ENCODE data around the gene BARX1.
"Not testable (repeated sequence)": the region's sequence is repeated elsewhere in the genome, so short reads cannot be mapped to it uniquely, and the experiment has no call there.

Gene BARX1

GRCh38 chr9:93941493-93941892 lies 13.7 kb downstream of the BARX1 start:
- no peaks in the 10 kb centered on the region for H3K36me3 ChIP-seq (ENCODE audit: insufficient read depth, low read length)
- no peaks in the 10 kb centered on the region for H3K9me2 ChIP-seq (ENCODE audit: low read depth, low read length)
- H3F3A ChIP-seq (ENCODE audit: insufficient read depth, low read length), result no peaks in the 10 kb centered on the region
- H3K4me3 ChIP-seq (ENCODE audit: low read depth, low read length, poor library complexity, severe bottlenecking), result no peak overlapping the region
- H3K4me1 ChIP-seq (ENCODE audit: insufficient read depth, low read length, severe bottlenecking), result no peaks in the 10 kb centered on the region
- H4K20me1 ChIP-seq (ENCODE audit: insufficient read depth, low read length), result no peaks in the 10 kb centered on the region
- H3K27ac ChIP-seq (ENCODE audit: low read depth, low read length, poor library complexity, severe bottlenecking), result no peak overlapping the region
- H3K9me3 ChIP-seq (ENCODE audit: low read length), result no peaks in the 10 kb centered on the region
- no peak for TF ChIP-seq EZH2 (IDR thresholded peaks at IDR 0.05; ENCODE audit: borderline replicate concordance, low read length)
- TF ChIP-seq, protein P1, sequence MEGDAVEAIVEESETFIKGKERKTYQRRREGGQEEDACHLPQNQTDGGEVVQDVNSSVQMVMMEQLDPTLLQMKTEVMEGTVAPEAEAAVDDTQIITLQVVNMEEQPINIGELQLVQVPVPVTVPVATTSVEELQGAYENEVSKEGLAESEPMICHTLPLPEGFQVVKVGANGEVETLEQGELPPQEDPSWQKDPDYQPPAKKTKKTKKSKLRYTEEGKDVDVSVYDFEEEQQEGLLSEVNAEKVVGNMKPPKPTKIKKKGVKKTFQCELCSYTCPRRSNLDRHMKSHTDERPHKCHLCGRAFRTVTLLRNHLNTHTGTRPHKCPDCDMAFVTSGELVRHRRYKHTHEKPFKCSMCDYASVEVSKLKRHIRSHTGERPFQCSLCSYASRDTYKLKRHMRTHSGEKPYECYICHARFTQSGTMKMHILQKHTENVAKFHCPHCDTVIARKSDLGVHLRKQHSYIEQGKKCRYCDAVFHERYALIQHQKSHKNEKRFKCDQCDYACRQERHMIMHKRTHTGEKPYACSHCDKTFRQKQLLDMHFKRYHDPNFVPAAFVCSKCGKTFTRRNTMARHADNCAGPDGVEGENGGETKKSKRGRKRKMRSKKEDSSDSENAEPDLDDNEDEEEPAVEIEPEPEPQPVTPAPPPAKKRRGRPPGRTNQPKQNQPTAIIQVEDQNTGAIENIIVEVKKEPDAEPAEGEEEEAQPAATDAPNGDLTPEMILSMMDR (IDR thresholded peaks at IDR 0.05; ENCODE audit: low read length), result no peak
- H3K79me2 ChIP-seq (ENCODE audit: insufficient read depth, low read length), result no peaks in the 10 kb centered on the region
- no peak overlapping the region for H3K4me2 ChIP-seq (ENCODE audit: low read length)
- H3K27me3 ChIP-seq (ENCODE audit: insufficient read depth, low read length), result no peaks in the 10 kb centered on the region
- no peak overlapping the region for H3K9ac ChIP-seq (ENCODE audit: low read length)
- no peak overlapping the region for H2AFZ ChIP-seq (ENCODE audit: low read length)

DNA sequence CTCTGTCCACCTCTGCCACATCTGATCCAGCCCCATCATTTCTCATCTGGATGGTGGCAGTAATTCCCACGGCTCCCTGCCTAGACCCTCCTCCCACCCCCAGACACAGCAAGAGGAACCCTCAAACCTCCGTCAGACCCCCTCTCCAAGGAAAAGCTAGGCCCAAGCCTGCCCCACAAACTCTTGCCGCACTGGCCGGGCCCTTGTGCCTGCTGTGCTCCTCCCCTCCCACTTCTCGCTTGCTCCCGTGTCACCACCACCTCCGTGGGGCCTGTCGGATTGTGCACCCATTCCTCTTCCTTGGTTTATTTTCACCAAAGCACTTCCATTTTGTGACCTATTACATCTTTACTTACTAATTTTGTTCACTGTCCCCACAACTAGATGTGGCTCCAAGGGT lies 14.2 kb downstream of the BARX1 start:
- Histone ChIP-seq H3K27me3 (ENCODE audit: insufficient read depth, low read length) (no peaks in the 10 kb centered on the region), H3K9ac (ENCODE audit: low read length) (no peak overlapping the region), H2AFZ (ENCODE audit: low read length) (no peak overlapping the region), H4K20me1 (ENCODE audit: insufficient read depth, low read length) (no peaks in the 10 kb centered on the region), H3F3A (ENCODE audit: insufficient read depth, low read length) (no peaks in the 10 kb centered on the region), H3K27ac (ENCODE audit: low read depth, low read length, poor library complexity, severe bottlenecking) (no peak overlapping the region), H3K9me2 (ENCODE audit: low read depth, low read length) (no peaks in the 10 kb centered on the region), H3K9me3 (ENCODE audit: low read length) (no peaks in the 10 kb centered on the region), H3K4me2 (ENCODE audit: low read length) (no peak overlapping the region), H3K36me3 (ENCODE audit: insufficient read depth, low read length) (no peaks in the 10 kb centered on the region), H3K79me2 (ENCODE audit: insufficient read depth, low read length) (no peaks in the 10 kb centered on the region), H3K4me3 (ENCODE audit: low read depth, low read length, poor library complexity, severe bottlenecking) (no peak overlapping the region), H3K4me1 (ENCODE audit: insufficient read depth, low read length, severe bottlenecking) (no peaks in the 10 kb centered on the region)
- no peak for TF ChIP-seq EZH2 (IDR thresholded peaks at IDR 0.05; ENCODE audit: borderline replicate concordance, low read length)
- TF ChIP-seq, protein P1 (IDR thresholded peaks at IDR 0.05; ENCODE audit: low read length), result no peak

DNA sequence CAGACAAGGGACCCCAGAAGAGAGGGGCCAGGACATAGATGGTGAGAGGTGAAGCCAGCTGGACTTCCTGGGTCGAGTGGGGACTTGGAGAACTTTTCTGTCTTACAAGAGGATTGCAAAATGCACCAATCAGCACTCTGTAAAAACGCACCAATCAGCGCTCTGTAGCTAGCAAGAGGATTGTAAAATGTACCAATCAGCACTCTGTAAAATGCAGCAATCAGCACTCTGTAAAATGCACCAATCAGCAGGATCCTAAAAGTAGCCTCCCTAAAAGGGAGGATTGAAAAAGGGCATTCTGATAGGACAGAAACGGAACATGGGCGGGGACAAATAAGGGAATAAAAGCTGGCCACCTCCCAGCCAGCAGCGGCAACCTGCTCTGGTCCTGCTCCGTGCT lies 15.6 kb downstream of the BARX1 start:
- H4K20me1 ChIP-seq (ENCODE audit: insufficient read depth, low read length); H3K79me2 ChIP-seq (ENCODE audit: insufficient read depth, low read length); H3K4me1 ChIP-seq (ENCODE audit: insufficient read depth, low read length, severe bottlenecking); H3K27me3 ChIP-seq (ENCODE audit: insufficient read depth, low read length); H3K36me3 ChIP-seq (ENCODE audit: insufficient read depth, low read length); H3K9me2 ChIP-seq (ENCODE audit: low read depth, low read length); H3K4me3 ChIP-seq (ENCODE audit: low read depth, low read length, poor library complexity, severe bottlenecking); H3K4me2 ChIP-seq (ENCODE audit: low read length); H3K27ac ChIP-seq (ENCODE audit: low read depth, low read length, poor library complexity, severe bottlenecking); H2AFZ ChIP-seq (ENCODE audit: low read length); H3K9ac ChIP-seq (ENCODE audit: low read length); H3K9me3 ChIP-seq (ENCODE audit: low read length); H3F3A ChIP-seq (ENCODE audit: insufficient read depth, low read length): not testable (repeated sequence)

DNA sequence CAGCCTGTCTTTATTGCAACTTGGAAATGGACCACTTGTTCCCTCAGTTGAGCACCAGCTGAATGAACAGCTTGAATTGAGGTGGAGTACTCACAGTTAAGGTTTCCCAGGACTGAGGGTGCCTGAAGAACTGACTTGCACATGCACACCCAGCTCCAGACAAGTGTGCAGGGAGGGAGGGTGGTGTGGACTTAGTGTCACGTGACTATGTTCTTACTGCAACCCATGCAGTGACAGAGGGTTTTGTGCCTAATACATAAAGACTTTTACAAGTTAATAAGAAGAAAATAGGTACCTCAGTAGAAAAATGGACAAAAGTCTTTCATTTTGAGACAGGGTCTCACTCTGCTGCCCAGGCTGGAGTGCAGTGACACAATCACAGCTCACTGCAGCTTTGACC lies 18.0 kb downstream of the BARX1 start:
- no peak overlapping the region for H3K9ac ChIP-seq (ENCODE audit: low read length)
- H3K79me2 ChIP-seq (ENCODE audit: insufficient read depth, low read length), result no peaks in the 10 kb centered on the region
- no peaks in the 10 kb centered on the region for H3K36me3 ChIP-seq (ENCODE audit: insufficient read depth, low read length)
- no peak overlapping the region for H3K27ac ChIP-seq (ENCODE audit: low read depth, low read length, poor library complexity, severe bottlenecking)
- no peak overlapping the region for H3K4me2 ChIP-seq (ENCODE audit: low read length)
- no peaks in the 10 kb centered on the region for H3K4me1 ChIP-seq (ENCODE audit: insufficient read depth, low read length, severe bottlenecking)
- no peaks in the 10 kb centered on the region for H4K20me1 ChIP-seq (ENCODE audit: insufficient read depth, low read length)
- H3K9me3 ChIP-seq (ENCODE audit: low read length), result no peaks in the 10 kb centered on the region
- H3F3A ChIP-seq (ENCODE audit: insufficient read depth, low read length), result no peaks in the 10 kb centered on the region
- no peaks in the 10 kb centered on the region for H3K27me3 ChIP-seq (ENCODE audit: insufficient read depth, low read length)
- H3K9me2 ChIP-seq (ENCODE audit: low read depth, low read length), result no peaks in the 10 kb centered on the region
- TF ChIP-seq EZH2 (IDR thresholded peaks at IDR 0.05; ENCODE audit: borderline replicate concordance, low read length), result no peak
- TF ChIP-seq, protein P1 (IDR thresholded peaks at IDR 0.05; ENCODE audit: low read length), result no peak
- no peak overlapping the region for H2AFZ ChIP-seq (ENCODE audit: low read length)
- H3K4me3 ChIP-seq (ENCODE audit: low read depth, low read length, poor library complexity, severe bottlenecking), result no peak overlapping the region
